ENCODE results near the gene BSN. TPM values are rescaled to one million over a fixed set of nuclear protein-coding genes. Genes with fewer than 3 reads are reported as not detected.

BSN gene
- total and polyA plus RNA-seq, 2 donors (not counting 3 experiments of a cell fraction or from before 2014, with no cell fraction given), result 0.04 to 0.27 TPM

GRCh38 chr3:49519916-49520385 is 34.3 kb upstream of the BSN start:
- no peak for FAIRE-seq
- POLR2A ChIA-PET, result no interaction called here

More at GRCh38 chr3:49519916-49520385, 34.3 kb upstream of the BSN start:
- intact Hi-C loops (cut with micrococcal nuclease), result no loop called here
- no peak overlapping the region for H2AFZ ChIP-seq (ENCODE audit: low read depth, low read length)
- H3K4me1 ChIP-seq (ENCODE audit: control insufficient read depth, extremely low read depth, insufficient read depth, low read length), result no peaks in the 10 kb centered on the region
- H3K4me3 ChIP-seq (replicated peaks in 1 of 3; ENCODE audit: insufficient read depth in 1 of 3, low read depth in 1 of 3, low read length in 3 of 3), result no peak overlapping the region
- no peak overlapping the region for H3K27ac ChIP-seq (ENCODE audit: insufficient read depth, low read depth, low read length)
- BruUV-seq (replicated peaks), result no TSS peak
- H3K79me2 ChIP-seq (ENCODE audit: control insufficient read depth, insufficient read depth, low read length), result no peaks in the 10 kb centered on the region
- no peak for TF ChIP-seq FOS (IDR thresholded peaks at IDR 0.05; ENCODE audit: borderline replicate concordance, insufficient read depth, low read length)
- no peak for TF ChIP-seq MYC (IDR thresholded peaks at IDR 0.05; ENCODE audit: low read depth, low read length)
- no peak for TF ChIP-seq MAX (IDR thresholded peaks at IDR 0.05; ENCODE audit: insufficient read depth, insufficient read length)
- no peak for TF ChIP-seq JUN (IDR thresholded peaks at IDR 0.05; ENCODE audit: borderline replicate concordance, insufficient read depth, insufficient read length, low read depth)
- TF ChIP-seq CTCF (IDR thresholded peaks at IDR 0.05; ENCODE audit: extremely low read depth in 1 of 2, insufficient read depth in 1 of 2, low read depth in 1 of 2, low read length in 2 of 2), result no peak
- no peak for TF ChIP-seq POLR2A (IDR thresholded peaks at IDR 0.05; ENCODE audit: low read depth, low read length)
- TF ChIP-seq EZH2 (IDR thresholded peaks at IDR 0.05; ENCODE audit: borderline replicate concordance, low read depth, low read length, severe bottlenecking), result no peak
- TF ChIP-seq GATA2 (IDR thresholded peaks at IDR 0.05; ENCODE audit: insufficient read depth, insufficient read length, low read depth, low read length), result no peak
- TF ChIP-seq POLR2AphosphoS5 (IDR thresholded peaks at IDR 0.05; ENCODE audit: insufficient read depth, low read depth, low read length), result no peak
- CTCF ChIA-PET, result interaction anchor here (1.2 to 2.9 kb wide), 2 partner anchors 20 to 50 kb away, joined by 3 to 11 read pairs; partner anchors contain the start of gene DAG1
- H3K36me3 ChIP-seq (ENCODE audit: control insufficient read depth in 2 of 2, extremely low read depth in 1 of 2, insufficient read depth in 2 of 2, low read length in 2 of 2), result peaks cover 0 to 11% of the 10 kb centered on the region in 2 experiments
- H3K9me1 ChIP-seq (replicated peaks; ENCODE audit: control insufficient read depth, extremely low read depth, insufficient read depth, low read length), result no peaks in the 10 kb centered on the region
- DNase-seq (ENCODE audit: low read depth, low spot score), result no peak
- H3K9ac ChIP-seq (replicated peaks; ENCODE audit: extremely low read depth, insufficient read depth, low read length), result no peak overlapping the region
- H4K20me1 ChIP-seq (replicated peaks; ENCODE audit: control insufficient read depth, extremely low read depth, insufficient read depth, low read length), result peaks cover 2% of the 10 kb centered on the region
- no peaks in the 10 kb centered on the region for H3K9me3 ChIP-seq (replicated peaks; ENCODE audit: control insufficient read depth, insufficient read depth, low read length)
- dilution Hi-C loops (cut with MboI; ENCODE audit: extremely low pct_ligation_motif_present, low sequenced_read_pairs), result no loop called here
- H3K4me2 ChIP-seq (ENCODE audit: insufficient read depth, low read length), result no peak overlapping the region
- no peaks in the 10 kb centered on the region for H3K27me3 ChIP-seq (ENCODE audit: control insufficient read depth in 2 of 2, insufficient read depth in 2 of 2, low read length in 2 of 2)

All from endothelial cell of umbilical vein (primary cell).